ENCODE results near the gene FAM72B.
"Not testable (repeated sequence)": the region's sequence is repeated elsewhere in the genome, so short reads cannot be mapped to it uniquely, and the experiment has no call there.

Gene FAM72B

DNA sequence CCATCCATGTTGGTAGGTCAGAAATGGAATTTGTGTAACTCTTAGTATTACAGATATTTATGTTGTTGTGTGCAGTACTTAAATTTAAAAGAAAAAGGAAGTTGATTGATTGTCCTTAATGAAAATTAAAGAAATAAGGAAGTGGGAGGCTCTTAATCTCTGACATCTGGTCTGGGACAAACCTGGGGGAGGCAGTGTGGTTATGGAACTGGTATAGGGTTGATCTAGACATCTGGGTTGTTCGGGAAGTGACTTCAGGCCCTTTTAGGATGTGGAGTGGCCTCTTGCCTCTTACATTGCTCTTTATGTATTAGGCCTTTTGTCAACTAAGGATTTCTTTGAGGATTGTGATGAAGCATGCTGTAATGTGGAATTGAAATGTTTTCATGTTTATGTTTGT lies 16.1 kb upstream of the FAM72B start:
- DNase-seq (ENCODE audit: low read depth), result not testable (repeated sequence)

DNA sequence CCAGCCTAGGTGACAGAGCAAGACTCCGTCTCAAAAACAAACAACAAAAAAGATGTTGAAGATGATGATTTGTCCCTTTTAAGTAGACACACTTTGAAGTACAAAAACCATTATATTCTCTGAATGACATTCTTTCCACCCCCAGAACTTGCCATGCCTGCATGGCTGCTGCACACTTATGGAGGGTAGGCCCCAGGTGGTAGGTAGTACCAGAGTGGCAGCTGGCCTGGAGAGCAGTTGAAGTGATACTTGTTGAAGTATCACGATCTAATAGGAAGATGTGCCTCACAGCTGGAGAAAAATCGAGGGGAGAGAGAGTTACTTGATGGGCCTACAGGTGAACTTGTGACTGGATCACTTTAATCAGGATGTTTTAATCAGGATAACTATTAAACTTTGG lies 15.6 kb upstream of the FAM72B start:
- DNase-seq (ENCODE audit: low read depth), result not testable (repeated sequence)

DNA sequence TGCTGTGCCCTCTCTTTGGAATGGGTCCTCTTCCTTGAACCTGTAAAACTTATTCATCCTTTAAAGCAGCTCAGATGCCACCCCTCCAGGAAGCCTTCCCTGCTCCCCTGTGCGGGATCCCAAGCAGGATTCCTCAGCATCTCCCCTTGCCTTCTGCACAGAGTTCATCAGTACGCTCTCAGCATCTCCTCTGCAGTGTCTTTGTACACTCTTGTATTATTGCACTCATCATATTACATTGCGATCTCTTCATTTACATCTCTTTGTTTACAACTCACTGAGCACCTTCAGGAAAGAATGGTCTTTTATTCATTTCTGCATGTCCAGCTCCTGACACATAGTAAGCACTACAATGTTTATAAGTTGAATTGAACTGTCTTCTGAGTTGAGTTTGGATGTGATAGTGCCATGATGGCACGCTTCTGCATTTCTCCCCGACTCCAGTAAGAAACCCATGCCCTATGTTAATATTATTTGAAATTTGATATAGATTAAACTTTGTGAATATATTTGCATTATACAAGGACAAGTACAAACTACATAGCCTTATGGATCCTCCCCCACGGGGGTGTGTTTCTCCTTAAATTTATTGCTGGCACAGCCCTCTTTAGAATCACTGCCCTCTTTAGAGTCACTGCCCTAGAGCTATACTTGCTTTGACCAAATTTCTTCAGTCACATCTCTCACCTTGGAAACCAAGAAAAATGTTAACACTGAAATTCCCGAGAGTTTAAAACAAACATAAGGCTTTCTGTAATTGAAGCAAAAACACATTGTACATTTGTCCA lies 13.1 kb upstream of the FAM72B start:
- DNase-seq (ENCODE audit: low read depth), result not testable (repeated sequence)

DNA sequence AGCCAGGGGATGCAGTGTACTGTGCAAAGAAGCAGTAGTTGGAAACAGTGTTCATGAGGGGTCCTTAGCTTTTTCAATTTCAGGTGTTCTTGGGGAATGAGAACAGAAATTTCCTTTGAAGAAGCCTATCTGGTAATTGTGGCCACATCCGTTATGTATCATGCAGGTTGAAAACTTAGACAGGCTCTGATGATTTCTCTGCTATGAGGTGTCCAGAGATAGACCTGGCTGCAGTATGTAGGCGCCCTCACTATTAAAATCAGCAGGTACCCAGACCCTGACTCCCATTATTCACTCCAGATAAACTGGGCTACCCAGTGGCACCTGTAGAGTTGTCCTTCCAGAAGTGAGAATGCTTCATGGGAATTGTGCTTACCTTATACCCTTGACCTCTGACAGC lies 8.4 kb upstream of the FAM72B start:
- not testable (repeated sequence) for DNase-seq (ENCODE audit: low read depth)

DNA sequence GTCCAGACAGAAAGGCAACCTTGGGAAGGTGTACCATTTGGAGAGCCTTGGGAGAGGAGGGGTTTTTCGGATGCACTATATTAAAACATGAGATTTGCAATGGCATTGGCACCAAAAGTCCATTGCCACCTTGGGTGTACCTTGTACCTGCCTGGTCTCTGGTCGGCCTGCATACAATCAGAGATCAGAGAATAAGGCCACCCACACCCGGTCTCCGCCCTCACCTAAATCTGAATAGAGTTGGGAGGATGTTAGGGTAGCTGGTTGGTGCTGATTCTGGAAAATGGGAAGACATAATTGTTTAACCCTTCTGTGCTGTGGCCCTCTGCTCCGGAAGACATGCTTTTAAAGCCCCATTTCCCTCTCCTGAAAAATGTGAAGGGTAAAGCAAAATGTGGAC lies 3.8 kb upstream of the FAM72B start:
- not testable (repeated sequence) for DNase-seq (ENCODE audit: low read depth)

DNA sequence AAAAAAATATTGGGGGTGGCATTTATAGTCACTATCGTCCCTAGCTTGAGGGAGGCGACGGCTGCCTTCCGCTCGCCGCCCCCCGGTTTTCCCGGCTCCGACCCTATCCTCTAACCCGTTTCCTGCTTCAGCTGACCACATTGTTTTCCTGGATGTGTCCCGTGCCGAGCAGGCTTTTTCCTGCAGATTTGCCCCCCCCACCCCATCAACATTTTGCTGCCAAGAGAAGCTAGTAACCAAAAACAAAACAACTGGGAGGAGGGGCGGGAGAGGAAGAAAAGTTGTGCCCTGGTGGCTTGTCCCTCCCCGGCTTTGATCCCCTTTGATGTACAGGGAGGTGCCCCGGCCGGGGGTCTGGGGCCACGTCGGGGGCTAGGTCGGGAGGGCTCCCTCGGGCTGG lies 2.1 kb upstream of the FAM72B start:
- DNase-seq (ENCODE audit: low read depth), result not testable (repeated sequence)

DNA sequence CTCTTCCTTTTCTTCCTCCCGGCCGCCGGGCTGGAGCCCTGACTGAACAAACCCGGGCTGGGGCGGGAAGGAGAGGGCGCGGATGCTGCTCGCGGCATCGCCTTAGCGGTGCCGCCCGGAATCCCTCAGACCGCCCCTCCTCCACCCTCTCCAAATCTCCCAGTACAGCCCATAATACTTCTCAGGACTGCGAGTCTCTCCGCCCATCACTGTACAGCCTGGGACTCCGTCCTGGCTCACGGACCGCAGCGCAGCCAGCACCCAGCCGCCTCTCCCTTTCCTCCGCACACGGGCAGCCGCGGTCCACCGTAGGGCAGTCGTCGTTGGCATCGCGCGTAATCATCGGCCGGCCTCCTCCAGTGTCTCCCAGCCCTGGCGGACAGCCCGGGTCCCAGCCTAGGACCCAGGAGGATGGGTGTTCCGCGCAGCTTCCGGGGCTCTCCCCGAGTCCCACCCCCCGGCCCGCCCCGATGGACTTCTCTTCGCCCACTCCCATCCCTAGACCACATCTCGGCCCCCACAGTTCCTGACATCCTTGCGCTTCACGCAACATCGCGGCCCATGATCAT lies 1.1 kb upstream of the FAM72B start:
- DNase-seq (ENCODE audit: low read depth), result not testable (repeated sequence)

DNA sequence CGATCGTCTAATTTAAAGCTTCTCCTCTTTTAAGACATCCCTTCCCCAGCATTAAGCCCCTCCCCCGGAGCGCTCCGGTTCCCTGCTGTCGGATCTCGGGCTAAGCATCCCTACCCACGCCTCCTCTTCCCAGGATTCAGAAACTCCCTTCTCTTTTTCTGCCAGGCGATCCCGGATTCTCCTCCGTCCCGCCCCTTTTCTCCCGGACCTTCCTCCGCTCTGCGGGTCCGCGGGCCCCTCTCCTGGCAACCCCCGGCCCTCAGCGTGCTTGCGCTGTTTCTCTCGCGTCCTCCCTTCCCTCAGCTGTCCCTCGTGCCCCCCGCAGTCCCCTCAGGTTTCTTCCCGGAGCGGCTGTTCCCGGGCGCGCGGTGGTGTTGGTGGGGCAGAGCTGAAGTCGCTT lies 273 bp downstream of the FAM72B start:
- not testable (repeated sequence) for DNase-seq (ENCODE audit: low read depth)

DNA sequence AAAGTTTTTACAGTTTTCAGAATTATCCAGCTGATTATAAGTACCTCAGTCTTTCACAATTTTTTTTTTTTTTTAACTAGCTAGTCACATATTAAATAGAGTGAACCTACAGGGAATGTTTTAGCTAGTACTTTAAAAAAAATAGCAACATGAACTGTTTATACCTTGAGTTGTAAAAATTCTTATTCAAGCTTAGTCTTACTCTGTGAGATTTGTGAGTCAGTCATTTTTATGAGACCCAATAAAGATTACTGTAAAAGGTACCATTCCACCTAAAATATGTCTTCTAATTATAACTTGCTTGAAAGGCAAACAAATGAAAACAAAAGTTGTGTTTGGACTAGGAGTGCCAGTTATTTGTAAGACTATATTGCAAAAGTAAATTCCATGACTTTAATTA lies 5.9 kb downstream of the FAM72B start:
- DNase-seq (ENCODE audit: low read depth), result not testable (repeated sequence)

DNA sequence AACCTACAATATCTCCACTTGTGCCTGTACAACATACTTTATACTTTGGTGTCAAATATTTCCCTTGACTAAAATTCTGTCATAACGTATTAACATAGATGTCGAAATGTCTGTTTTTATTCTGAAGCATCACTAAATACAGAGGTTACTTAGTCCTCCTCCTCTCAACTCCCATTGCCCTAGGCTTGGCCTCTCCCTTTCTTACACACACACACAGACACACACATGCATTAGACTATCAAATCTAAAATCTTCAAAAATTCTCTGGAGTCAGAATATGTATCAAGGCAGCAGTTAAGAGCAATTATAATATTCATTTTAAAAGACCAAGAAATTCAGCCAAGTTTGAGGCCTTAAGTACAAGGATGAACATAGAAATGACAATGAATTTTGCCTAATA lies 7.5 kb downstream of the FAM72B start:
- DNase-seq (ENCODE audit: low read depth), result not testable (repeated sequence)

DNA sequence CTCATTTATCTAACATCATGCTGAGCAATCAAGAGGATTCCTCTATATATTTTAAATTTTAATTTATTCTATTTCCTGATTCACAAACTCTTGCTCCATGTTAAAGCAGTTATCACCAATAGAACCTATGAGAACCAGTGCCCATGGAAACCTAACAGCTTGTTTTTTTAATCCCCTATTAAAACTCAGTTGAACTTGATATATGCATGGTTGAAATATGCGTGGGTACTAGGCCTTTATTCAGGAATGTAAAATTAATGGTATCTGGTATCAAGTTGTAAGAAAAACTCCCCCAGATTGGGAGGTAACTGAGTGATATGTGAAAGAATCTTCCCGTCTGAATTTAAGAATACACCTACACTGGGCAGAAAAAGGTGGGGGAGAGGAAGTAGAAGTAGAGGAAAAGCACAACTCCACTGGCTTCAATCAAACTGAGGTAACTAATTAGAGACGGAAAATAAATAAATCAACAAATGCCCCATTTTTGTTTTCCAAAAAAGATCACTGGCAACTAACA lies 15.9 kb downstream of the FAM72B start:
- DNase-seq (ENCODE audit: low read depth), result not testable (repeated sequence)

DNA sequence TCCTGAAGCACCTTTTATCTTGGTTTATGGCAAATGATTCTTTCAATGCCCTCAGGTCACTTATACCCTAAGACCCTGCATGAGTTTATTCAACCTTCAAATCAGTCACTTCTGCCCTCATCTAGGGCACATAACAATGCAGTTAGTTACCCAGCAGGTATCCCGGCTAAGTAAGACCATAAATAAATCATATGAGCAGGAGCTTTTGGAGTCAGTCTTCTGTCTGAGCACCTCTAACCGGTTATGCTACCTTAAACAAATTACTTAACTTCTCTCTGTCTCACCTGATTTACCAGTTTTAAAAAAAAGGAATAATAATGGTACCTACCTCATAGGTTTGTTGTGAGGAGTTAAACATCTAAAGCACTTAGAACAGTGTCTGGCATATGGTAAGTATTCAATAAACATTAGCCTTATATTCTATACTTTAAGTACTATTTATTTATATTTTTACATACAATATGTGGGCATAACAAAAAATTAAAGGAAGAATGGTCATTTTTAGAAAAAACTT lies 16.9 kb downstream of the FAM72B start:
- DNase-seq (ENCODE audit: low read depth), result not testable (repeated sequence)

DNA sequence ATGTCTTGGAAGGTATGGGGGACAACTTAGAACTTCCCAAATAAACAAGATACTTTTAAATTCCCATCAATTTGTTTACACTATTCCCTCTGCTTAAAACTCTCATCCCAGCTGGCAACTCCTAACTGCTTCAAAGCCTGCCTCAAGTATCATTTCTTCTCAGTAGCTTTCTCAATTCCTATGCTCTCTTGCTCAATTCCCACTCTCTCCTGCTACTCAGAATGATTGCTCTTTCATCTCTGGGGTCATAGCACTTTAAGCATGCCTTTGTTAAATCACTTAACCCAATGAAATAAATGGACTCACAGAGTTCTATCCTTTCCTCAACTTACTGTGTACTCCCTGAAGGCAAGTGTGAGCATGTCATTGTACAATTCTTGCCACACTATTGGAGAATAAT lies 18.8 kb downstream of the FAM72B start:
- DNase-seq (ENCODE audit: low read depth), result not testable (repeated sequence)

DNA sequence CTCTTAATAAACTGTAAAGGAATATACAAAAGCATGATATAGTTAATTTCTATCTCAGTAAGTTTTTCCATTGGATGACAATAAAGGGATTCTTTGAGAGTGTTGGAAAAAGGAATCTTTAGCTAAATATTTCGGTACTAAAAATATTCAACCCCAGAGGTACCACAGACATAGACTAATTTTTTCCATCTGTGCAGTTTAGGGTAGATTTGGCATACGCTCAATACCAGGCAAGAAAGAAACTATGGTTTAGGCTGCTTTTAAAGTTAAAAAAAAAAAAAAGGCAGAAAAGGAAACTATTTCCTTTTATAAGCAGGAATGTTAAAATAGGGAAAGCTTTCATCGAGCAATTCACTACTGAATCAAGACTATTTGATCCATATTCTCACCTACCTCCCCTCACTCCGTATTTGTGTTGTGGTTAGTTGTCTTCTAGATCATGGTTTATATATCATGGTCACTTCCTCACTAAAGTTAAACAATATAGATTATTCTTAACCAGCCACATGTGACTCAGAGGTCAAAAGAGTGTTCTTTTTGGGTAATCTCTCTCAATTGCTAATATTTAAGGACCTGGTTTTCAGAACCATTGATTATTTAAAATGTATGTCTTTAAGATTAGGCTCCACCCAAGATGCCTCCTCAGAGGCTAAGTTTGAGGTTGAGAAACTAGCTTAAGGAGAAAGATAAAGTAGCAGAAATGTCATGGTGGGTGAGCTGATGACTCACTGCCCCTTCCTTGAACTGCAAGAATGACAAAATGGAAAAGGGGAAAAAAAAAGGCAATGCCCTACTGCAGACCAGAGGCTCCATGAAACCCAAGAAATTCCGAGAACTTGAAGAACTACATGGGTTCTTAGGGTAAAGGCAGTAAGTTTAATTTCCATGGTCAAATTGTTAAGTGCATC lies 20.0 kb downstream of the FAM72B start:
- not testable (repeated sequence) for DNase-seq (ENCODE audit: low read depth)

DNA sequence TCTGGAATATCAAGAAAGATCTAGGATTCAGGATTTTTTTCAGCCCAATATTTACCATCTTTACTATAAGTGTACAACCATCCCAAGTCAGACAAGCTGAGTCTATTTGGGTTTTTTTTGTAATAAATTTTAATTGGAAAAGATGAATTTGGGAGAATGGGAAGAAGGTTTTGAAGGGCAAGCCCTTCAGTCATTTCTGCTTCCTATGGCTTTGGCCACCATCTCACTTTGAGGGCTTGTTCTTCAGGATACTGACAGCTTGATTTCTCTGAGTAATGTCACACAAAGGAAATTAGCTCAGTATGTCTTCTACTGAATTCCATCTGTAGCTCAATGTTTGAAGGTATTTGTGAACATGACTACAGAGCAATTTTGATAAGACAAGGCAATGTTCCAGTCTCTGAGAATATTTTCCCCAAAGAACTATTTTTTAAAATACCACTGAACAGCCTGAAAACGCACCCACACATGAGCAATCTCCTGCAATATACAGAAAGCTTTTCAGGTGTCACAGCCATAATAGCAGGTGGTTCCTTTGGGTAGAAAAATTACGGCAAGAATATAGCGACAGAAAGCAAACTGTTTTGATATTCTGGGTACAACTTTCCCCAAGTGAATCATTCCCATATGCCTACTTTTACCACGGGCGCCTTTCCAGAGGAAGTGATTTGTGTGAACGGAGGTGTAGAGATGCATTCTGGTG lies 22.8 kb downstream of the FAM72B start:
- not testable (repeated sequence) for DNase-seq (ENCODE audit: low read depth)

DNA sequence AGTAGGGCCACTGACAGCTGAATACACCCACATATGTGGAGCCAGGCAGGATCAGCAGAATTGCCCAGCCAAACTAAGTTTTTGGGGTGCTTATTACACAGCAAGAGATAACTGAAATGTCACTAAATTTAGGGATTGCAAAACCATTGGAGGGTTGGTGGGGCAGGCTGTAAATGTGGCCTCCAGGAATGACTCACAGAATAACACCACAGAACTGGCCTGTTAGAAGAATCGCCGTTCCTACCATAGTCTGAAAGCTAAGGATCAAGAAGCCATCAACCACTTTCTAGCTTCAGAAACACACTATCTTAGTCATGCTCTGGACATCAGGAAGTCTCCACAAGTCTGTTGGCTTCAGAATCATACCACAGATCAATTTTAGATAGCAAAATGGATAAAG lies 24.0 kb downstream of the FAM72B start:
- not testable (repeated sequence) for DNase-seq (ENCODE audit: low read depth)

DNA sequence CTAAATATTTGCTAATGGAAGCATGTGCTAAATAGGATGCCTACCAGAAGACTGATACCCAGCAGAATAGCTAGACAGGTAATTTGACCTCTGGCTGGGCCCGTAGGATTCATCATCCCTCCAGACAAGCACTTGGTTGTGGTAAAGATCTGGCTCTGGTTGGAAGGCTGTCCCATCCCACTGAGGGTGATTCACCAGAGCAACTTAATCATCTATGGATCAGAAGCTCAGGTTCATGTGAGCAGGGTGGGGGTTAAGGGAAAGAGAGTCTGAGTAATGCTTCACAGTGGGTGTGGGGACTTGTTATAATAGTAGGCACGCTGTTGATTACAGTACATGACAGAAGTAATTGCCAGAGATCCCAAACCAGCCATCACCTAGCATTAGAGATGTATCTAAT lies 26.5 kb downstream of the FAM72B start:
- DNase-seq (ENCODE audit: low read depth), result not testable (repeated sequence)

DNA sequence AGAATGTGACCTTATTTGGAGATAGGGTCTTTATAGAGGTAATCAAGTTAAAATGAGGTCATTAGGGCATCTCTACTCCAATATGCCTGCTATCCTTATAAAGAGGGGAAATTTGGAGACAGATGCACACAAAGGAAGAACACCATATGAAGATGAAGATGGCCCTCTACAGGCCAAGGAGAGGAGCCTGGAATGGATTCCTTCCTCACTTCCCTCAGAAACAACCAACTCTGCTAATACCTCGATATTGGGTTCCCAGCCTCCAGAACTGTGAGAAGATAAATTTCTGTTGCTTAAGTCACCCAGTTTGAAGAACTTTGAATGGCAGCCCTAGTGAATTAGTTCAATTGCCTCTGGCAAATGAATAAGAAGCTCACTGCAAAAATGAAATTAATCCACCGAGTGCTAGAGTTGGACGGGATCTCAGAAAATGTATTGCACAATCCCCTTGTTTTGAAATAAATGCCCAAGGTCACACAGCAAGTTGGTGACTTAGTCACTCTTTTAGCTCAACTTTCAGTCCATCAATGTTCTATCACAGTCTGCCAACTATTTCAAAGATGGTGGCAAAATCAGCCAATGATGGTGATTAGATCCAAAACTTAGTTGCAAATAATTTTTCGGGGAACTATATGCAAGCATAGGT lies 27.1 kb downstream of the FAM72B start:
- not testable (repeated sequence) for DNase-seq (ENCODE audit: low read depth)

DNA sequence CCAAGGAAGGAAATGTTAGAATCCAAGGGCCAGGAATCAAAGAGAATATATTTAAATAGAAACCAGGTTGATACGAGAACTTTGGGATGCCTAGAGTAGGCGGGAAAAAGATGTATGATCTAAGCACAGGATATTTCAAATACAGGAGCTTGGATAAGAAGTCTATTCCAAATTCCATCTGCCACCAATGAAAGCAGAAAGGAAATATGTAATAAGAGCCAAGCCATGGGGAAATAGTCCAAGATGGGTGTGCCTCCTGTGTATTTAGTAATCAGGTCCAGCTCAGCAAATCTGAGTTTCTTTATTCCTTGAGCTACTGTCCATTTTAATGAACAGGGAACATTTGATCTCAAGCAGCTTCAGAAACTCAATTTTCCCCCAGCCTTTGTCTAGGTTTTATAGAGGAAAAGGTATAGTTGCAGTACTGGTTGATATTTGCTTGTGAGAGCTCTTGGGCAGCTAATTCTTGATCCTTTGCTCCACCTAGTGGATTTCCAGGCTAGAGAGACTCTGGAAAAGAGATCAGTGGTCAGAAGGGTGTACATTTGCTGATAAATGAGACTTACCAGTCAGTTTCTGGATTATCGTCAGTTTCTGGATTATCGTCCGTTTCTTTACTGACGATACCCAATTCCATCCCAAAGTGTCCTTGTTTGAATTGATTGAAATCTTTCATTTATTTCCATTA lies 28.3 kb downstream of the FAM72B start:
- not testable (repeated sequence) for DNase-seq (ENCODE audit: low read depth)

DNA sequence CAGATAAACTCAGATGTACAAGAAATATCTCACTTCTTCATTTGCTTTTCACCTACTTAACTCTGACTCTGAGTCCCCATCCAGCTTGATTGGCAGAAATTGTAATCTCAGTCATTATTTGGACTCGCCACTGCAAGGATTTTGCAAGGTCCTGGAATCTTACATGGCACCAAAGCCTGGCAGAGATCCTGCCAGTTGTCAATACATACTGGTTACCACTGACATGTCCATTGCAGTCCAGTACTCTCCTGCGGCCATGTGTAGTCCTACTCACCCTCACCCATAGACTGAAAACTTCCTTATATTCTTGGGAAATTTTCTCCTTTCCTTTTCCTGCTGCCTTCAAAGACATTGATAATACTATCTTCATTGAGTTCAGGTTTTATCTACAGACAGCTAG lies 29.3 kb downstream of the FAM72B start:
- DNase-seq (ENCODE audit: low read depth), result not testable (repeated sequence)

All from stimulated activated CD8-positive, alpha-beta memory T cell treated with anti-CD3 and anti-CD28 coated beads, Interleukin-15, amount 100 ng/mL, for 1 hour (primary cell).